HepG2 (cell line): Measurements from ENCODE around the gene PHACTR1. TPM values are rescaled to one million over a fixed set of nuclear protein-coding genes. Genes with fewer than 3 reads are reported as not detected.

Source experiments
- ATAD3A ChIP-seq: sonication (generic); formaldehyde crosslinking; IDR thresholded peaks from 2 replicates; pipeline ENCODE4 v1.4.0; 2020; ENCODE audit warnings: missing genetic modification reagents
- FOXM1 ChIP-seq: sonication (generic); formaldehyde crosslinking; IDR thresholded peaks from 2 replicates; pipeline ENCODE4 v1.5.0; 2020; ENCODE audit warnings: missing genetic modification reagents
- FOXP4 ChIP-seq: sonication (generic); formaldehyde crosslinking; IDR thresholded peaks from 2 replicates; pipeline ENCODE4 v1.4.0; 2020; ENCODE audit warnings: missing genetic modification reagents
- GATAD2A ChIP-seq: IDR thresholded peaks from 2 replicates; pipeline ENCODE4 v1.6.1; 2016
- MTA1 ChIP-seq: sonication (generic); formaldehyde crosslinking; IDR thresholded peaks from 2 replicates; pipeline ENCODE4 v1.4.0; 2020; ENCODE audit warnings: missing genetic modification reagents, mild to moderate bottlenecking, borderline replicate concordance
- MYC ChIP-seq: sonication (generic); formaldehyde crosslinking; IDR thresholded peaks from 2 replicates; pipeline ENCODE4 v1.9.0; 2021; ENCODE audit warnings: missing genetic modification reagents, borderline replicate concordance
- RFX5 ChIP-seq: IDR thresholded peaks from 2 replicates; pipeline ENCODE4 v1.6.1; 2011; ENCODE audit warnings: low read depth, low read length, improper control_type of control experiment
- SKIL ChIP-seq: sonication (generic); formaldehyde crosslinking; IDR thresholded peaks from 2 replicates; pipeline ENCODE4 v1.8.0; 2022; ENCODE audit warnings: missing genetic modification reagents, mild to moderate bottlenecking, moderate library complexity, borderline replicate concordance
- SNAPC5 ChIP-seq: sonication (generic); formaldehyde crosslinking; IDR thresholded peaks from 2 replicates; pipeline ENCODE4 v1.8.1; 2023; ENCODE audit warnings: mild to moderate bottlenecking, missing genetic modification reagents, borderline replicate concordance
- ZNF530 ChIP-seq: sonication (generic); formaldehyde crosslinking; IDR thresholded peaks from 2 replicates; pipeline ENCODE4 v1.5.0; 2020; ENCODE audit warnings: low read depth, mild to moderate bottlenecking, missing genetic modification reagents
- ZNF572 ChIP-seq: sonication (generic); formaldehyde crosslinking; IDR thresholded peaks from 2 replicates; pipeline ENCODE4 v1.5.1; 2020; ENCODE audit warnings: mild to moderate bottlenecking, missing genetic modification reagents
- polyA plus RNA-seq, 8 experiments: library from polyadenylated mRNA; depleted of rRNA in 3 of 8; stranded (reverse) in 7 of 8; unstranded in 1 of 8; fragments of >200 nt; fragmentation: Illumina TruSeq in 4 of 8; extraction: Trizol in 4 of 8; gene quantifications; 2 replicates each; pipeline versions ENCODE4 v1.2.1 to v1.2.3, GENCODE V29; 2011 to 2016; ENCODE audit warnings: low read depth in 4 of 8, missing spikeins in 1 of 8, mixed read lengths in 1 of 8; ENCODE audit not compliant: insufficient read depth in 1 of 8
- total RNA-seq, 5 experiments: library from RNA; depleted of rRNA; stranded (reverse); fragments of >200 nt; fragmentation: Illumina TruSeq; extraction: Trizol; gene quantifications; 2 replicates each; pipeline ENCODE4 v1.2.3, GENCODE V29; 2016; ENCODE audit warnings: low read depth in 1 of 5
- TF ChIP-seq, protein P1 (sequence below): sonication (generic); formaldehyde crosslinking; IDR thresholded peaks from 2 replicates; pipeline ENCODE4 v1.4.0; 2020; ENCODE audit warnings: missing genetic modification reagents, mild to moderate bottlenecking, borderline replicate concordance

The PHACTR1 gene
- total and polyA plus RNA-seq, 2 of the 13 experiments (the other 11 are each of a cell fraction or from before 2014, with no cell fraction given), result 0.09 TPM; not detected in 1

DNA sequence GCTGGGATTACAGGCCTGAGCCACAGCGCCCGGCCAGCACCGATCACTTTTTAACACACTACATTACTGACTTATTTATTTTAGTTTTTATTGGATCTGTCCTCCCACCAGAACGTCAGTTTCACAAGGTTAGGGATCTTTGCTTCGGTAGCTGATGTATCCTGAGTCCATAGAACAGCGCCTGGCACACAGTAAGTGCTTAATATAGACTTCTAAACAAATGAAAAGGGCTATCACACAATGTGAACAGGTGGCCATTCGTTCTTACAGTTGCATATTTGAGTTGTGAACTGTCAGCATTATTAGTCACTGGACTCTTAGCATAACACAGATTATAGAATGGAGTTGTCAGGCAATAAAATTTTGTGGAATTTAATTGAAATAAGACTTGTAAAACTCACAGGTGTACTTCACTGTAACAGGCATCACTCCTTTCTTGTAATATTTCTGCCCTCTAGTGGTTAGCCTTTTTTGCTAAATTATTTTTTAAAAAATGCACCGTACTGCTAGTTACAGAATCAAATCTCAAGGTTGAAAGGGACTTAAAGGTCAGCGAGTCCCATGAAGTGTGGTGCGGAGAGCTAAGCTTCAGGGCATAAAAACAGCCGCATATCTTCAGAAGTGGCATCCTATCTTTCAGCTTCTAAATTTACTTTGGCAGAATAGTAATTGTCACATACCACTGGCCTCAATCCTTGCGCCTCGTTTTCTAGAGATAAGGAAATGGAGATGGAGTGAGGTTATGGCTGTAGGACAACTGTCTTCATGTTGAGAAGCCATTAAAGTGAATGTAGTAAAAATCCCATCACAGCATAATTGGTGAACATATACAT is 615.2 kb downstream of the PHACTR1 start (continued):
- TF ChIP-seq FOXP4, result no peak
- TF ChIP-seq GATAD2A (CRISPR knock-in tag), result peak; percentile 33; the same call in 1 of the 2 replicates
- no peak for TF ChIP-seq ATAD3A (CRISPR knock-in tag)
- TF ChIP-seq RFX5, result no peak
- no peak for TF ChIP-seq ZNF530 (CRISPR knock-in tag)
- TF ChIP-seq SNAPC5 (CRISPR knock-in tag), result no peak
- no peak for TF ChIP-seq MYC (CRISPR knock-in tag)
- no peak for TF ChIP-seq MTA1 (CRISPR knock-in tag)
- TF ChIP-seq, protein P1, sequence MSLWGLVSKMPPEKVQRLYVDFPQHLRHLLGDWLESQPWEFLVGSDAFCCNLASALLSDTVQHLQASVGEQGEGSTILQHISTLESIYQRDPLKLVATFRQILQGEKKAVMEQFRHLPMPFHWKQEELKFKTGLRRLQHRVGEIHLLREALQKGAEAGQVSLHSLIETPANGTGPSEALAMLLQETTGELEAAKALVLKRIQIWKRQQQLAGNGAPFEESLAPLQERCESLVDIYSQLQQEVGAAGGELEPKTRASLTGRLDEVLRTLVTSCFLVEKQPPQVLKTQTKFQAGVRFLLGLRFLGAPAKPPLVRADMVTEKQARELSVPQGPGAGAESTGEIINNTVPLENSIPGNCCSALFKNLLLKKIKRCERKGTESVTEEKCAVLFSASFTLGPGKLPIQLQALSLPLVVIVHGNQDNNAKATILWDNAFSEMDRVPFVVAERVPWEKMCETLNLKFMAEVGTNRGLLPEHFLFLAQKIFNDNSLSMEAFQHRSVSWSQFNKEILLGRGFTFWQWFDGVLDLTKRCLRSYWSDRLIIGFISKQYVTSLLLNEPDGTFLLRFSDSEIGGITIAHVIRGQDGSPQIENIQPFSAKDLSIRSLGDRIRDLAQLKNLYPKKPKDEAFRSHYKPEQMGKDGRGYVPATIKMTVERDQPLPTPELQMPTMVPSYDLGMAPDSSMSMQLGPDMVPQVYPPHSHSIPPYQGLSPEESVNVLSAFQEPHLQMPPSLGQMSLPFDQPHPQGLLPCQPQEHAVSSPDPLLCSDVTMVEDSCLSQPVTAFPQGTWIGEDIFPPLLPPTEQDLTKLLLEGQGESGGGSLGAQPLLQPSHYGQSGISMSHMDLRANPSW, result no peak
- no peak for TF ChIP-seq SKIL (CRISPR knock-in tag)
- TF ChIP-seq FOXM1 (CRISPR knock-in tag), result no peak
- no peak for TF ChIP-seq ZNF572 (CRISPR knock-in tag)
